ENCODE measurements around the gene MTO1.
"Not testable (repeated sequence)": the region's sequence is repeated elsewhere in the genome, so short reads cannot be mapped to it uniquely, and the experiment has no call there.

MTO1 gene

GRCh38 chr6:73461537-73462350 lies at the start of gene MTO1:
Gene MTO1 (plus strand): TSS chr6:73461737. CDS start chr6:73461855, 118 bp downstream.
- DNase-seq (ENCODE audit: low read depth, low spot score): peak; percentile 73

DNA sequence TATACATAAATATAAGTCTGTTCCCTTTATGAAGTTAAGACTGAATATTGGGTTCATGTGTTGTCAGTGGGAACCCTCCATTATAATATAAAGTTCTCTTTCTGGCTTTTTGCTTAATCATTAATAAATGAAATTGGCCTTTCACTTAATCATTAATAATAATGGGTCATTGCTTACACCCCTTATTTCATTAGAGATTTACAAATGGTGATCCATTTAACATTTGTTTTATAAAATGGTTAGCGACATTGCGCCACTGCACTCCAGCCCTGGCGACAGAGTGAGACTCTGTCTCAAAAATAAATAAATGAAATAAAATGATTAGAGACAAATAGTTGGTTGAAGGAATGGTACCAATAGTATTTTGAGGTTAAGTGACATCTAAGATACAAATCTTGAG lies 48.4 kb upstream of the MTO1 start:
- DNase-seq (ENCODE audit: low read depth, low spot score): no peak

GRCh38 chr6:73418081-73418741 lies 43.3 kb upstream of the MTO1 start:
- DNase-seq (ENCODE audit: low read depth, low spot score): no peak

DNA sequence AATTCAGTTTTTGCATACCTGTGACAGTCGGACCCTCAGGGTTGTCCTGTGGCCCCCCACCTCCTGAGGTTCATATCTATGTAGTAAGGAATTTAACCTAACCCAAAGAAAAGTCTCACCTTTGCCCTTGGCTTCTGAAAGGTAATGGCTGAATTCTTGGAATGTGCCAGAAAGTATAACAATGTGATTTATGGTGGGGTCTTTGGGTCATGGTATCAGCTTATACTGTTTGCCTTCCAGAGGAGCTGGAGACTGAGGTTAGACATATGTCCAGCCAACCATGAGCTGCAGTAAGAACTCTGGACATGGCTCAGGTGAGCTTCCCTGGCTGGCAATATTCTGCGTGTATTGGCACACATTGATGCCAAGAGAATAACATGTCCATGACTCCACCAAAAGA lies 40.0 kb upstream of the MTO1 start:
- no peak for DNase-seq (ENCODE audit: low read depth, low spot score)

- no peak for DNase-seq (ENCODE audit: low read depth, low spot score)
Measured at GRCh38 chr6:73435236-73435635, 26.3 kb upstream of the MTO1 start.

GRCh38 chr6:73443555-73443954 lies 18.0 kb upstream of the MTO1 start:
- DNase-seq (ENCODE audit: low read depth, low spot score): no peak

- peak; percentile 14 for DNase-seq (ENCODE audit: low read depth, low spot score)
Measured at GRCh38 chr6:73451223-73452106, 10.1 kb upstream of the MTO1 start.

DNA sequence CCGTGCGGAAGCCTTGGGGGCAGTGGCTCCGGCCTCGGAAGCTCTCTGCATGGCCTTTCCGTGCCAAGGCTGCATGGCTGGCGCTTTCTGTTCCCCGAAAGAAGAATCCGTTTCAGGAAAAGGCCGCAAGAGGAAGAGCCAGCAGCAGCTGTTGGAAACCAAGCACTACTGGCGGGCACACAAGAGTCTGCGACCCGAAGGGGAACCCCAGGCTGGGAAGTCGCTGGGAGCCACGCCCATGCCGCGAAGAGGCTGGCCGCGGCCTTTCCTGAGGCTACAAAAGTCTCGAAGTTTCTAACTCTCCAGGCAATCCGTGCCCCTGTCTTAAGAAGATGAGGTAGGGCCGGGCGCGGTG lies 9.5 kb upstream of the MTO1 start, which contains the start of gene CGAS:
TSS of gene CGAS (minus strand) at position 191 of the 355 bp plus-strand sequence. CDS start at position 75, 116 bp downstream.
- peak; percentile 56 for DNase-seq (ENCODE audit: low read depth, low spot score)

GRCh38 chr6:73455865-73456629 lies 5.5 kb upstream of the MTO1 start:
- no peak for DNase-seq (ENCODE audit: low read depth, low spot score)

DNA sequence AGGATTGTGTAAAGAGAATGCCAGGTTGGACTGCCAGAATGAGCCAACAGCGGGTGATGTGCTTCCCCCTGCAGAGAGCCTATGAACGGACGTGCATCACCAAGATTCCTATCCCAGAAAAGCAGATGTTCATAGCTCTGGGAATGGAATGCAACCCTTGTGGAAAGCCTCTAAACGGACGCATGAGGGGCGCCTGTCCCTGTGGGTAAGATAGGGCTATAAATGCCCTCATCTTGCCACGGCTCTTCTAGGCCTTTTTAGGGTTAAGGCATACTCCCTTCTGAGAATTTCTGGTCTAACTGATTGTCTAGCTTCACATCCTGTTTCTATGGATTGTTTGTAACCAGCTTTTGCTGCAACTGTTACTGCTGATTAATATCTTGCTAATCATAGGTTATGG lies 2.1 kb upstream of the MTO1 start:
- DNase-seq (ENCODE audit: low read depth, low spot score): not testable (repeated sequence)

DNA sequence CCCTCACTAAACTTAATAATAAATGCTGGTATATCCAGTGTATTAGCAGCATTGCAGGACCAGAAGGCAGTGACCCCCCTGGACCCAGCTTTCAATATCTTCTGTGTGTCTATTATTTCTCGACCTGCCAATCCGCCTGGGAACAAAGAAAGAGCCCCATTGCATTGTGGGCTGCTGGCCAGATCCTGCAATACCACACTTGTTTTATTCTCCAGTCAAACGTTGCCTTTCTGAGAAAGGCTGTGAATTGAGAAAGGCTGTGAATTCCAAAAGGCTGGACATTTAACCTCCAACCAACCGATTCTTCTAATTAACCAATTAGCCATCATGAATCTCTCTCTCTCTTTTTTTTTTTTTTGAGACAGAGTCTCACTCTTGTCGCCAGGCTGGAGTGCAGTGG lies 1.5 kb upstream of the MTO1 start:
- DNase-seq (ENCODE audit: low read depth, low spot score): no peak

- DNase-seq (ENCODE audit: low read depth, low spot score): no peak
Measured at GRCh38 chr6:73471686-73472290, 10.3 kb downstream of the MTO1 start.

- no peak for DNase-seq (ENCODE audit: low read depth, low spot score)
Measured at GRCh38 chr6:73476723-73477122, 15.2 kb downstream of the MTO1 start.

DNA sequence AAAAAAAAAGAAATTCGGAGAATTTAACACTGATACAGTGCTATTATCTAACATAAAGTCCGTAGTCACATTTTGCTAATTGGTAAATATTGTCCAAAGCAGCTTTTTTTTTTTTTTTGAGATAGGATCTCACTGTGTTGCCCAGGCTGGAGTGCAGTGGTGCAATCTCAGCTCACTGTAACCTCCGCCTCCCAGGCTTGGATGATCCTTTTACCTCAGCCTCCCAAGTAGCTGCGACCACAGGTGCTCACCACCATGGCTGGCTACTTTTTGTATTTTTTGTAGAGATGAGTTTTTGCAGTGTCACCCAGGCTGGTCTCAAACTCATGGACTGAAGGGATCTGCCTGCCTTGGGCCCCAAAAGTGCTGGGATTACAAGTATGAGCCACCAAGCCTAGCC lies 15.9 kb downstream of the MTO1 start:
- DNase-seq (ENCODE audit: low read depth, low spot score): no peak

- DNase-seq (ENCODE audit: low read depth, low spot score): no peak
Measured at GRCh38 chr6:73481969-73482368, 20.4 kb downstream of the MTO1 start.

- no peak for DNase-seq (ENCODE audit: low read depth, low spot score)
Measured at GRCh38 chr6:73484438-73484837, 22.9 kb downstream of the MTO1 start.

DNA sequence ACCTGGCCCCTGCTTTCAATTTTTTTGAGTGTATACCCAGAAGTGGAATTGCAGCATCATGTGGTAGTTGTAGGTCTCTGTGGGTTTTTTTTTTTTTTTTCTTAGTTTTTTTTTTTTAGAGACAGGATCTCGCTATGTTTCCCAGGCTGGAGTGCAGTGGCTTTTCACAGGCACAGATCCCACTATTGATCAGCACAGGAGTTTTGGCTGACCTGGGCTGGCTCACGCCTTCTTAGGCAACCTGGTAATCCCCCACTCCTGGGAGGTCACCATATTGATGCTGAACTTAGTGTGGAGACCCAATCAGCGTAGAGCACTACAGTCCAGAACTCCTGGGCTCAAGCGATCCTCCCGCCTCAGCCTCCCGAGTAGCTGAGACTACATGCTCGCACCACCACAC lies 25.9 kb downstream of the MTO1 start:
- DNase-seq (ENCODE audit: low read depth, low spot score): no peak

GRCh38 chr6:73491377-73491776 lies 29.8 kb downstream of the MTO1 start:
- DNase-seq (ENCODE audit: low read depth, low spot score): no peak

DNA sequence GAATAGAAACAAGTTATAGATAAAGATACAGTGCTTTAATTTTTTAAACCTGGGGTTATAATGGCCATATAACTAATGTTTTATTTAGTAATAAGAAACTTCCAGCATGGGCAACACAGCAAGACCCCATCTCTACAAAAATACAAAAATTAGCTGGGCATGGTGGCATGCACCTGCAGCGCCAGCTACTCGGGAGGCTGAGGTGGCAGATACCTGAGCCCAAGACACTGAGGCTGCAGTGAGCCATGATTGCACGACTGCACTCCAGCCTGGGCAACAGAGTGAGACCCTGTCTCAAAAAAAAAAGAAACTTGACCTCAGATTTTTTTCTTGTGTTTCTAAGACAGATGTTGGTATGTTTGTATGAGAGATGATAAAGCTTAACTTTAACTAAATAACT lies 36.4 kb downstream of the MTO1 start:
- no peak for DNase-seq (ENCODE audit: low read depth, low spot score)

DNA sequence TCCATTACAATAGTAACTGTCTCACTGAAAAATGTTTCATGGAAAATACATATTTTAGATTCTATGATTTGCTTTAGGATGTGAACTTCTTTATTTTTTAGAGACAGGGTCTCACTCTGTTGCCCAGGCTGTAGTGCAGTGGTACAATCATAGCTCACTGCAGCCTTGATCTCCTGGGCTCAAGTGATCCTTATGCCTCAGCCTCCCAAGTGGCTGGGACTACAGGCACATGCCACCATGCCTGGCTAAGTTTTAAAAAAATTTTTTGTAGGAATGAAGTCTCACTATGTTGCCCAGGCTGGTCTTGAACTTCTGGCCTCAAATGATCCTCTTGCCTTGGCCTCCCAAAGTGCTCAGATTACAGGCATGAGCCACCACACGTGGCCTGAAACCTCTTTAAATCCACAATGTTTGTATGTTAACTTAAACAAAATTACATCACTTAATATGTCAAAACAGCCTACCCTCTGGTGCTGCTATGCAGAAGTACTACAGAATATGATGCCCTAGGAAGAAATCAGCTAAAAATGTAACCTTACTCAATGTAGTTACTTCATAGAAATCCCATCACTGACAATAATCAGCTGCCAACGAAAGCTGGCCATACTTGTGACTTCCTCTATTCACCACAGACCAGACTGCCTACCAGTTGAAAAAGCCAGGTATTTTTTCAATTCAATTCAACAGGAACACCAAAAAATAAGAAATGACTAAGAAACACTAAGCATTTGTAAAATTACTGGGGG lies 41.7 kb downstream of the MTO1 start:
- no peak for DNase-seq (ENCODE audit: low read depth, low spot score)

All from activated CD4-positive, CD25-positive, alpha-beta regulatory T cell treated with anti-CD3 and anti-CD28 coated beads, Interleukin-2, amount 50 U/mL, for 16 hours (primary cell).